GM23338 (cell line): ENCODE measurements around the gene CITED1. TPM values are rescaled to one million over a fixed set of nuclear protein-coding genes. Genes with fewer than 3 reads are reported as not detected.

ENCODE experiments used
- ATAC-seq: fragments of 200-7000 bp; cut with Tn5 transposase; 3 replicates; pipeline ENCODE4 v1.9.1; 2020
- DNase-seq: peaks from one replicate; pipeline ENCODE4 v3.0.0-alpha.2; 2015; ENCODE audit warnings: low spot score
- H2AFZ ChIP-seq: fragments of 200-600 bp; sonication (generic); 2 replicates; pipeline ENCODE4 v1.8.0; 2016; ENCODE audit warnings: antibody characterized with exemption, mild to moderate bottlenecking, moderate library complexity
- H3F3A ChIP-seq: fragments of 200-600 bp; sonication (generic); replicated peaks from 2 replicates; pipeline ENCODE4 v1.8.0; 2017; ENCODE audit warnings: antibody characterized with exemption, mixed run types, low read depth
- H3K27ac ChIP-seq: fragments of 200-600 bp; sonication (generic); 2 replicates; pipeline ENCODE4 v1.6.1; 2016; ENCODE audit warnings: low read depth
- H3K27me3 ChIP-seq: fragments of 200-600 bp; sonication (generic); 2 replicates; pipeline ENCODE4 v1.8.0; 2016; ENCODE audit warnings: mild to moderate bottlenecking, mixed run types, moderate library complexity; ENCODE audit not compliant: insufficient read depth
- H3K36me3 ChIP-seq: fragments of 200-600 bp; sonication (generic); 2 replicates; pipeline ENCODE4 v1.8.0; 2016; ENCODE audit warnings: mild to moderate bottlenecking; ENCODE audit not compliant: insufficient read depth
- H3K4me1 ChIP-seq: fragments of 200-600 bp; sonication (generic); 2 replicates; pipeline ENCODE4 v1.8.0; 2016; ENCODE audit warnings: mild to moderate bottlenecking, moderate library complexity; ENCODE audit not compliant: insufficient read depth
- H3K4me2 ChIP-seq: fragments of 200-600 bp; sonication (generic); 2 replicates; pipeline ENCODE4 v1.7.1; 2017; ENCODE audit warnings: mixed run types
- H3K4me3 ChIP-seq: fragments of 200-600 bp; sonication (generic); 2 replicates; pipeline ENCODE4 v1.6.1; 2016; ENCODE audit warnings: mixed run types
- H3K79me2 ChIP-seq: fragments of 200-600 bp; sonication (generic); replicated peaks from 2 replicates; pipeline ENCODE4 v1.8.0; 2017; ENCODE audit warnings: mild to moderate bottlenecking; ENCODE audit not compliant: insufficient read depth
- H3K9me2 ChIP-seq: fragments of 200-600 bp; sonication (generic); 2 replicates; pipeline ENCODE4 v1.8.0; 2017; ENCODE audit not compliant: insufficient read depth
- H4K20me1 ChIP-seq: fragments of 200-600 bp; sonication (generic); replicated peaks from 2 replicates; pipeline ENCODE4 v1.8.0; 2017; ENCODE audit warnings: mild to moderate bottlenecking; ENCODE audit not compliant: insufficient read depth
- H3K27ac Mint-ChIP-seq: 2 replicates; pipeline ENCODE4 v1.8.0; 2020; ENCODE audit warnings: inconsistent platforms, mild to moderate bottlenecking, moderate library complexity, mixed read lengths
- H3K27me3 Mint-ChIP-seq: 3 replicates; pipeline ENCODE4 v1.8.0; 2022; ENCODE audit warnings: low read depth, mild to moderate bottlenecking, moderate library complexity, mixed read lengths, inconsistent platforms; ENCODE audit not compliant: insufficient read depth, poor library complexity
- H3K36me3 Mint-ChIP-seq: 3 replicates; pipeline ENCODE4 v1.8.0; 2021; ENCODE audit warnings: low read depth, mild to moderate bottlenecking, inconsistent platforms, moderate library complexity, mixed read lengths
- H3K4me1 Mint-ChIP-seq: 3 replicates; pipeline ENCODE4 v1.8.0; 2020; ENCODE audit warnings: mild to moderate bottlenecking, inconsistent platforms, mixed read lengths
- H3K4me3 Mint-ChIP-seq: 3 replicates; pipeline ENCODE4 v1.8.0; 2021; ENCODE audit warnings: moderate library complexity, mild to moderate bottlenecking, inconsistent platforms, mixed read lengths
- H3K9me3 Mint-ChIP-seq: 3 replicates; pipeline ENCODE4 v1.8.0; 2020; ENCODE audit warnings: moderate library complexity, mild to moderate bottlenecking, inconsistent platforms, mixed read lengths
- CTCF ChIP-seq, 2 experiments: fragments of 200-600 bp in 1 of 2; sonication (generic) in 1 of 2; conservative IDR thresholded peaks; 2 replicates each; pipeline versions ENCODE4 v1.5.1 to v1.6.1; 2016 to 2017; ENCODE audit warnings: antibody characterized with exemption in 2 of 2, low read depth in 2 of 2, mild to moderate bottlenecking in 2 of 2, moderate library complexity in 1 of 2
- EZH2 ChIP-seq: fragments of 200-600 bp; sonication (generic); IDR thresholded peaks from one replicate; pipeline ENCODE4 v1.8.0; 2017; ENCODE audit warnings: antibody characterized with exemption, mild to moderate bottlenecking, low read depth; ENCODE audit not compliant: unreplicated experiment
- REST ChIP-seq: IDR thresholded peaks from one replicate; pipeline ENCODE4 v1.6.1; 2018; ENCODE audit warnings: antibody characterized with exemption; ENCODE audit not compliant: unreplicated experiment
- ZNF114 ChIP-seq: fragments of 250-450 bp; sonication (Bioruptor Pico); IDR thresholded peaks from 2 replicates; pipeline ENCODE4 v1.5.0; 2020; ENCODE audit warnings: mild to moderate bottlenecking, moderate library complexity
- ZNF462 ChIP-seq: fragments of 250-450 bp; sonication (Bioruptor Pico); IDR thresholded peaks from 2 replicates; pipeline ENCODE4 v1.5.0; 2020; ENCODE audit warnings: mild to moderate bottlenecking, moderate library complexity
- polyA plus RNA-seq: library from polyadenylated mRNA; unstranded; fragments of >200 nt; fragmentation: Nextera tagmentation; extraction: Ambion mirVana; gene quantifications from 2 replicates; pipeline ENCODE4 v1.2.1, GENCODE V29; 2016
- total RNA-seq: library from RNA; depleted of rRNA; stranded (reverse); fragments of >200 nt; shearing (Covaris generic); gene quantifications from 2 replicates; pipeline ENCODE4 v1.2.3, GENCODE V29; 2014

CITED1 gene
- total and polyA plus RNA-seq, 2 experiments from 2014 or later = 0.45 to 1.1 TPM

- Histone ChIP-seq H3K4me1 (no peaks in the 10 kb centered on the region), H2AFZ (no peak overlapping the region), H3K36me3 (no peaks in the 10 kb centered on the region), H3K9me2 (no peaks in the 10 kb centered on the region), H3K4me3 (no peak overlapping the region), H4K20me1 (no peaks in the 10 kb centered on the region), H3K27me3 (peaks cover 15% of the 10 kb centered on the region), H3K27ac (no peak overlapping the region), H3F3A (no peaks in the 10 kb centered on the region), H3K79me2 (no peaks in the 10 kb centered on the region), H3K4me2 (no peak overlapping the region)
- DNase-seq = peak; percentile 71
- Mint-ChIP-seq H3K27ac (no peak overlapping the region), H3K9me3 (no peaks in the 10 kb centered on the region), H3K27me3 (peaks cover 10% of the 10 kb centered on the region), H3K4me1 (no peaks in the 10 kb centered on the region; the same call in 2 of the 3 replicates), H3K4me3 (no peak overlapping the region), H3K36me3 (peaks cover 3% of the 10 kb centered on the region; the same call in 1 of the 3 replicates)
- peak; percentile 52 to 83 for TF ChIP-seq CTCF (conservative IDR thresholded peaks at IDR 0.05; ENCODE audit: low read depth in 2 of 2)
- no peak for TF ChIP-seq REST
- no peak for TF ChIP-seq ZNF114 (CRISPR knock-in tag)
- TF ChIP-seq EZH2 = no peak
- ATAC-seq = peak; percentile 98
These were observed 7.6 kb downstream of the CITED1 start for GRCh38 chrX:72297953-72298730.

GRCh38 chrX:72296991-72297390 lies 8.7 kb downstream of the CITED1 start:
- Histone ChIP-seq H4K20me1 (no peaks in the 10 kb centered on the region), H3K36me3 (no peaks in the 10 kb centered on the region), H3K27me3 (peaks cover 4% of the 10 kb centered on the region), H3K79me2 (no peaks in the 10 kb centered on the region), H3K4me3 (no peak overlapping the region), H3K9me2 (no peaks in the 10 kb centered on the region), H3K4me1 (no peaks in the 10 kb centered on the region), H3K27ac (no peak overlapping the region), H3F3A (no peaks in the 10 kb centered on the region), H3K4me2 (no peak overlapping the region), H2AFZ (no peak overlapping the region)
- peaks cover 4% of the 10 kb centered on the region for H3K27me3 Mint-ChIP-seq
- no peak overlapping the region for H3K4me3 Mint-ChIP-seq
- no peaks in the 10 kb centered on the region for H3K9me3 Mint-ChIP-seq
- no peaks in the 10 kb centered on the region for H3K36me3 Mint-ChIP-seq
- ATAC-seq (no peak), DNase-seq (no peak)
- H3K27ac Mint-ChIP-seq = no peak overlapping the region
- H3K4me1 Mint-ChIP-seq = no peaks in the 10 kb centered on the region; the same call in 2 of the 3 replicates
- TF ChIP-seq ZNF462 (CRISPR knock-in tag) = no peak
